ENCODE data around the gene CTBP2.
"Not testable (repeated sequence)": the region's sequence is repeated elsewhere in the genome, so short reads cannot be mapped to it uniquely, and the experiment has no call there.

Gene CTBP2

DNA sequence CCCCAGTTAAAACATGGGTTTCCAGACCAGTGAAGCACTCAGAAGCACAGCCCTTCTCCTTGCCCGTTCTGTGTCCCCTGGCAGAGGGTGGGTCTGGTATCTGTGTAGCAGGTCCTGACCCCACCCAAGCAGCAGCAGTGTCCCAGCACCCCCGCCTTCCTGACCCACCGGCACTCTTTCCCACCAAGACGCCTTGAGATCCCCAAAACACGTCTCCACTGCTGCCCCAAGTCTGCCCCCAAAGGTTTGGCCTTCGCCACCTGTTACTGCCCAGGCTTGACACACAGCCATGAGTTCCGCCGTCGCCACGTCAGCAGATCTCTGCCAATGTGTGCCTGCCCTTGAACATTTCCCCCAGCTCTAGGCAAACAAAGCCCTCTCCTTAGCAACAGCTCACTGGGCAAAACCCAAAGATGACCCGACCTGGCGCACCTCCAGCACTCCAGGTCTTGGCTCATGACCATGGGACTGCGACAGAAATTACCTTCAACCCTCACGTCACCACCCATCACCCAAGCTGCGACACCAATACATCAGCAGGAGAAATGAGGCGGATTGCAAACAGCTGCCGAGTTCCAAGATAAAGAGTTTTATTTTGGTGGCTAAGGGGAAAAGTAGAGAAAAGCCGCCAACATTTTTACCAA, 75.6 kb downstream of the CTBP2 start:
- DNase-seq, result peak in 1 of 3 experiments; percentile 8

DNA sequence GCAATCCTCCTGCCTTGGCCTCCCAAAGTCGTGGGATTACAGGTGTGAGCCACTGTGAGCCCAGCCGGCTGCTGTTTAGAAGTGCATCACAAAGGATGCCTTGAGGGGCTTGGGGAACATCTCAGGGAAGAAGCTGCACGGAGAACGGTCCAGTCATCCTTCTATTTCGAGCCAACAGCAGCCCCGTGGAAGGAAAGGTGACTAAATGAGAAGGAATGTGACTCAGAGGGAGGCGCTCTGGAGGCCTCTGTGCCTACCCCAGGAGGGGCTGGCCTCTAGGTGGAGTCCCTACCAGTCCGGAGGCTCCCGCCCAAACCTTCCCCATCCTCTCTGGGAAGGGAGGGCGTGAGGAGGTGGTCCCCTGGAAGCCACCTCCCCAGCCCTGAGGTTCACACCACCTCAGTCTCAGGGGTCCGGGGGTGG, 76.2 kb downstream of the CTBP2 start:
- no peak for DNase-seq

DNA sequence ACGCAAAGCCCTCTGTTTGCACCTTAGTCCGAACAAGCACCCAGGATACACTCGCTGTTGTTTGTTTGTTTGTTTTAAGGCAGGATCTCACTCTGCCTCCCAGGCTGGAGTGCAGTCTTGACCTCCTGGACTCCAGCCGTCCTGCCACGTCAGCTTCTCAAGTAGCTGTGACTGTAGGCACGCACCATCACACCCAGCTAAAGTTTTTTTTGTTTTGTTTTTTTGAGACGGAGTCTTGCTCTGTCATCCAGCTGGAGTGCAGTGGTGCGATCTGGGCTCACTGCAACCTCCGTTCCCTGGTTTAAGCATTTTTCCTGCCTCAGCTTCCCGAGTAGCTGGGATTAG, 76.8 kb downstream of the CTBP2 start:
- DNase-seq, result no peak

- DNase-seq, result no peak
Observed at GRCh38 chr10:125082881-125083575, 77.3 kb downstream of the CTBP2 start.

GRCh38 chr10:125082471-125082870, 77.9 kb downstream of the CTBP2 start:
- not testable (repeated sequence) for DNase-seq

- no peak for DNase-seq
Observed at GRCh38 chr10:125081931-125082330, 78.4 kb downstream of the CTBP2 start.

DNA sequence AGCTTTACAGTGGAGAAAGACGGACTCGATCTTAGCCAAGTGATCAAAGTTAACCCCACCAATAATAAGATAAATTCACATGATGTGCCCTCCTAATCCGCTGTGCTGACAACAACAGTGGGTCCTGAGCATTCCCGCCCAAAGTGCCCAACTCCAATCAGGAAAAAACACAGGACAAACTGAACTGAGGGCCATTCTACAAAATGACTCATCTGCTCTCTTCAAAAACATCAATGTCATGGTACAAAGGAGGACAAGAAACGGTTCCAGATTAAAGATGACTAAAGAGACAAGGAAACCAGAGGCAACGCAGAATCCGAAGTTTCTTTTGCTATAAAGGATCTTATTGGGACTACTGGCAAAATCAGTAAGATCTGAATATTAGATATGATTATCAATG, 79.4 kb downstream of the CTBP2 start:
- no peak for DNase-seq

DNA sequence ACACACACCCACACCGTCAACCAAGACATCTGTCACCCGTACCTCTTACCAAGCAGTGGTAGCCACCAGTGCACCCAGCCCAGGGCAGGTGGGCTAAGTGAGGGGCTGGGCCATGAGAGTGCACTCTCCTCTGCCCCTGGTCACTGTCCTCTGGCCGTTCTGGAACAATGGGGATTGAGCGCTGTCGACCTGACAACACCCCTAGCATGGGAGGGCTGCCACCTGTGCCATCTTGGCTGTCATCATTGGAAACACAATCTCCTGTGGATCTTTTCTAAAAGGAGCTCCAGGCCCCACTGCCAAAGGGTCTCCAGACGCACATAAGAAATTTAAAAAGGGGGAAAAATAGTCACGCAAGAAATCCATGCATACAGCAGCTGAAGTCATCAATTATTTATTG, 80.1 kb downstream of the CTBP2 start:
- no peak for DNase-seq

GRCh38 chr10:125079091-125079600, 81.2 kb downstream of the CTBP2 start:
- no peak for DNase-seq

DNA sequence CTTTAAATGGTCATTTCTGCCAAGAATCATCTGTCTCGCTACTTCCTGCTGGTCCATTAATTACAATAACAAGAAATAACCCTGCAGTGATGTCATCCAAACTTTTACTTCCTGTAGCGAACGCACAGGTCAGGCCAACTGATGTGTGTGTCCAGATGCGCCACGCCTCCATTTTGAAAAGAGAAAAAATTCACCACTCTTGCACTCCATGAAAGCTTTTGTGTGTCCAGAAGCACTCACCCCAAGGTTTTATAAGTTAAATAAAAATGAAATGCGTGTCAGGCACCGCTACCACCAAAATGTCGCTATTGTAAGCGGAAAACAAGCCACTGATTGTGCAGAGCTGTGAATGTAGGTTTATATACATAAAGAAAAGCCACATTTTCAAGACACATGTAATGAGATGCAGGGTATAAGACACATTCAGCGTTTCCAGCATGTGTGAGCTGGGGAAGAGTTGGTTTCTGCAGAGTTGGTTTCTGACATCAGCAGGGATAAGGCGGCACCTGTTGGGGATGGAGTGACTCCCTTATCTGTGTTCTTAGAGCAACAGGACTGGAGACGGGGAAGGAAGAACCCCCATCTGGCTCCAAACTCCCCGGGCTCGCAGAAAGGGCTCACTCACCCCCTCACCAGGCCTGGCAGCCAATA, 83.3 kb downstream of the CTBP2 start:
- no peak for DNase-seq

GRCh38 chr10:125076121-125076825, 84.1 kb downstream of the CTBP2 start:
- DNase-seq, result no peak

DNA sequence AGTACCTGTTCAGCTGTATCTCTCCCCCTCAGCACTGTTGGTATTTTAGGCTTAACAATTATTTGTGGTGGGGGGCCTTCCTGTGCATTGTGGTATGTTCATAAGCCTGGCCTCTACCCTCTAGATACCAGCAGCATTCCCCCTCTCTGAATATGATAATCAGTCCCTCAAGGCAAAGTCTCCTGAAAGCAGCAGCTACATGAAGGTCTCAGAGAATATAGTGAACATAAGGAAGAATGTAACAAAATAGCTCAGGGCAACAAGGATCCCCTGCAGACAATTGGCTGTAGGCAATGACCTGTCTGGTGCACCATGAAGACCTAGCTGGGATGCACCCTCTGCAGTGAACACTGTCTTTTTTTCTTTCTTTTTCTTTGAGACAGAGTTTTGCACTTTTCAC, 86.4 kb downstream of the CTBP2 start:
- DNase-seq, result no peak

- no peak for DNase-seq
Observed at GRCh38 chr10:125072794-125073193, 87.6 kb downstream of the CTBP2 start.

DNA sequence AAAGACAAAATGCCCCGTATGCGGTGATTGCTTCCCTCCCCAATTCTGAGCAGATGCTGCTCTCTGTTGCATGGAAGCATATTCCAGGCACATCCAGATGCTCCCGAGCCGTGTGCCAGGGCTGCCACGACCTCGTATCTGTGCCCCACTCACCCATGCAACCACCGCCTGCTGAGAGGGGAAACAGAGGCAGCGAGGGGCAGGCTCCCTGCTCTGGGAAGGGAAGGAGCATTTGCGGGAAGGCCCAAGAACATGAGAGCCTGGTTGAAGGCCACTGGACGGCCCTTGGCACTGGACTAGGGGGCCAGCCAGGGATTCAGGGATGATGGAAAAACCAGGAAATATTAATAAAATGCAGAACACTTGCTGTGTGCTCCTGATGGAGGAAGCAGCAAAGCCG, 89.4 kb downstream of the CTBP2 start:
- DNase-seq, result no peak

DNA sequence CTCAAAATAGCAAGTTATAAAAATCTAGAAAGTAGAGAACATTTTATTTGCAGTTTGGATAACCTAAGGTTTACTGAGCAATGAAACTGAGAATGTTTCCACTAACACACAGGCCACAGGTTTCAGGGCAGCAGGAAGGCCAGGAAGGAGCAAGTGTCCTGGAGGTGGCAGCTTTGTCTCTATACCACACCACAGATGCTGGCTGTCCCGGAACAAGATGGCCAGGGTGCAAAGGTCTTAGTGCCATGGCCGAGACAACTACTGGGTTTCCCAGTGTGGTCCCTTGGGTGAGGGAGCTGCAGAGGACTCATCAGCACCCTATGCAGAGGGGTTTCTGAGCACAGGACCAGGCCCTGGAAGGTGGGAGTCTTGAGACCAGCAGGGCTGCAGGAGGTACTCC, 92.0 kb downstream of the CTBP2 start:
- no peak for DNase-seq

- no peak for DNase-seq
Observed at GRCh38 chr10:125067764-125068163, 92.6 kb downstream of the CTBP2 start.

DNA sequence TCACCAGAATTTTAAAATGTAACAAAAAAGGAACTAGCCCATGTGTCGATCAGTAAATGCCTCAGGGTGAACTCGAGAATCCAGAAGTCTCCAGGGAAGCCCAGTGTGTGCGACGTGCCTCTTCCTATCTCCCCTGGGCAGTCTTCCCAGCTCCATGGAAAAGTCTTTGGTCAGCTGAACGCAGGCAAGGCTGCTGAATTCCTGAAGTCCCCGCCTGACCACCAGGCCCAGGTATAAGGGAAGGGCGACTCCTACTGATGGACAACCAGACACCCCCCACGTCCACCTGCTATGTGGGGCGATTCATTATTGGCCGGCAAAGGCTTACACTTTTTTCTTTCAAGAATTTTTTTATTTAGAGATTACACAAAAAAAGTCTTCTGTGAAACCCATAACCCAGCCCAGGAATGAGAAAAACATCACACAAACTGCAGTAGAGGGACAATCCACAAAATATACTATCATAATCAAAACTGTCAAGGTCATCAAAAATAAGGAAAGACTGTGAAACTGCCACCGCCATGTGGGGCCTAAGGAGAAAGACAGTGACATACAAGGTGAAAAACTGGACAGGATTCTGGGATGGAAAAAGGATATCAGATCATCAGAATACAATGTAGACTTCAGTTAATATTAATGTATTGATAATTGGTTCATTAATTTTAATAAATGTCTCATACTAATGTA, 93.5 kb downstream of the CTBP2 start:
- DNase-seq, result no peak

GRCh38 chr10:125064681-125065492, 95.5 kb downstream of the CTBP2 start:
- DNase-seq, result no peak

DNA sequence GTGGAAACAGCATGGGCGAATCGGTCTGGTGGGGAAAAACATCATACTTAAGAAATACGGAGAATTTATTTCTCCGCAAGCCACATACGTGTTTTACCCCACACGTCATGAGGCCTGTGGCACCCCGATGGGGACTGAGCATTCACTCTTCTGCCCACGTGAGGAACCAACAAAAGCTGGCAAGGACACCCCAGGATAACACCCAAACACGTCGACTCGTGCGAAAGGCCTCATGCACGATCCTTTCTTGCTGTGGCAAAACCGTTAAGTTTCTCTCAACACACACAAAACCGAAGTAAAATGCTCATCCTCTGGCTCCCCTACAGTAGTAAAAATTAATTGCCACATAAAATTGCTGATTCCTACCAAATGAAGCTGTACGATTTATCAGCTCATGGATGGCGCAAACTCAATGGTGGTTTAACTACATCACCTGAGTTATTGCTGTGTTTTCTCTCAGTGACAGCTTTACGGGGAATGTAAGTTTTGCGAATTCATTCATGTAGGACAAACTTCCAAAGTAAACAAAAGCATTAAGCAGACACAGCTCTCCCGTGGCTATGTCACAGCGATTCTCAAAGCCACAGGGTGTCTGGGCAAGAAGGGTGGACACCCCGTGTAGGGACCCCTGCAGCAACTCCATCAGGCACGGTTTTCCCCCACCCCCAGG, 97.0 kb downstream of the CTBP2 start:
- peak in 1 of 3 experiments; percentile 4 for DNase-seq

- DNase-seq, result no peak
Observed at GRCh38 chr10:125062914-125063230, 97.5 kb downstream of the CTBP2 start.

GRCh38 chr10:125062227-125062913, 98.0 kb downstream of the CTBP2 start:
- no peak for DNase-seq

Data from NCI-H1417 (cell line).